Ishikawa (cell line): ENCODE data around the gene SRXN1.

Experiments
- CREB1 ChIP-seq: IDR thresholded peaks from 2 replicates; pipeline ENCODE4 v1.6.1; 2012; ENCODE audit warnings: low read depth
- EP300 ChIP-seq: IDR thresholded peaks from 2 replicates; pipeline ENCODE4 v1.6.1; 2012; ENCODE audit warnings: borderline replicate concordance
- FOXM1 ChIP-seq: IDR thresholded peaks from 2 replicates; pipeline ENCODE4 v1.6.1; 2012; ENCODE audit warnings: low read depth, borderline replicate concordance
- NFIC ChIP-seq: IDR thresholded peaks from 2 replicates; pipeline ENCODE4 v1.6.1; 2012
- RAD21 ChIP-seq: IDR thresholded peaks from 2 replicates; pipeline ENCODE4 v1.6.1; 2012; ENCODE audit warnings: low read depth
- REST ChIP-seq: IDR thresholded peaks from 2 replicates; pipeline ENCODE4 v1.6.1; 2012; ENCODE audit warnings: low read depth, mild to moderate bottlenecking
- TCF12 ChIP-seq: IDR thresholded peaks from 2 replicates; pipeline ENCODE4 v1.6.1; 2012; ENCODE audit warnings: low read depth
- TEAD4 ChIP-seq: IDR thresholded peaks from 2 replicates; pipeline ENCODE4 v1.6.1; 2012
- TF ChIP-seq, protein P1 (sequence below): IDR thresholded peaks from 2 replicates; pipeline ENCODE4 v1.6.1; 2012
- TF ChIP-seq, protein P2 (sequence below): IDR thresholded peaks from 2 replicates; pipeline ENCODE4 v1.6.1; 2012

GRCh38 chr20:640674-641515 is 12.1 kb downstream of the SRXN1 start:
- TF ChIP-seq FOXM1 (no peak), TEAD4 (no peak), REST (no peak), TCF12 (no peak), EP300 (no peak), CREB1 (no peak), NFIC (no peak), RAD21 (no peak)
- TF ChIP-seq, protein P1, sequence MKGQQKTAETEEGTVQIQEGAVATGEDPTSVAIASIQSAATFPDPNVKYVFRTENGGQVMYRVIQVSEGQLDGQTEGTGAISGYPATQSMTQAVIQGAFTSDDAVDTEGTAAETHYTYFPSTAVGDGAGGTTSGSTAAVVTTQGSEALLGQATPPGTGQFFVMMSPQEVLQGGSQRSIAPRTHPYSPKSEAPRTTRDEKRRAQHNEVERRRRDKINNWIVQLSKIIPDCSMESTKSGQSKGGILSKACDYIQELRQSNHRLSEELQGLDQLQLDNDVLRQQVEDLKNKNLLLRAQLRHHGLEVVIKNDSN: no peak
- TF ChIP-seq, protein P2, sequence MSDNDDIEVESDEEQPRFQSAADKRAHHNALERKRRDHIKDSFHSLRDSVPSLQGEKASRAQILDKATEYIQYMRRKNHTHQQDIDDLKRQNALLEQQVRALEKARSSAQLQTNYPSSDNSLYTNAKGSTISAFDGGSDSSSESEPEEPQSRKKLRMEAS: no peak
